ENCODE data around the gene TRMT10B.
"Not testable (repeated sequence)": the region's sequence is repeated elsewhere in the genome, so short reads cannot be mapped to it uniquely, and the experiment has no call there.

Gene TRMT10B

GRCh38 chr9:37739222-37739621 is 14.4 kb upstream of the TRMT10B start:
- TF ChIP-seq POLR2A (IDR thresholded peaks at IDR 0.05; ENCODE audit: low read depth, low read length), result no peak
- FAIRE-seq (no peak), DNase-seq (ENCODE audit: insufficient read length, low spot score) (no peak)

- no peak for TF ChIP-seq POLR2A (IDR thresholded peaks at IDR 0.05; ENCODE audit: low read depth, low read length)
- FAIRE-seq (no peak), DNase-seq (ENCODE audit: insufficient read length, low spot score) (no peak)
These were observed 13.5 kb upstream of the TRMT10B start for GRCh38 chr9:37740128-37740527.

- FAIRE-seq (no peak), DNase-seq (ENCODE audit: insufficient read length, low spot score) (no peak)
- TF ChIP-seq POLR2A (IDR thresholded peaks at IDR 0.05; ENCODE audit: low read depth, low read length), result no peak
These were observed 12.8 kb upstream of the TRMT10B start for GRCh38 chr9:37740631-37741328.

GRCh38 chr9:37745970-37746369 is 7.6 kb upstream of the TRMT10B start:
- TF ChIP-seq POLR2A (IDR thresholded peaks at IDR 0.05; ENCODE audit: low read depth, low read length), result no peak
- no peak for FAIRE-seq
- DNase-seq (ENCODE audit: insufficient read length, low spot score), result no peak

- no peak for TF ChIP-seq POLR2A (IDR thresholded peaks at IDR 0.05; ENCODE audit: low read depth, low read length)
- FAIRE-seq, result no peak
- DNase-seq (ENCODE audit: insufficient read length, low spot score), result peak; percentile 23
These were observed 6.9 kb upstream of the TRMT10B start for GRCh38 chr9:37746448-37747270.

GRCh38 chr9:37747271-37747753 is 6.3 kb upstream of the TRMT10B start:
- FAIRE-seq (peak; percentile 43), DNase-seq (ENCODE audit: insufficient read length, low spot score) (peak; percentile 54)
- TF ChIP-seq POLR2A (IDR thresholded peaks at IDR 0.05; ENCODE audit: low read depth, low read length), result no peak

- no peak for TF ChIP-seq POLR2A (IDR thresholded peaks at IDR 0.05; ENCODE audit: low read depth, low read length)
- FAIRE-seq (no peak), DNase-seq (ENCODE audit: insufficient read length, low spot score) (no peak)
These were observed 4.5 kb upstream of the TRMT10B start for GRCh38 chr9:37749129-37749528.

GRCh38 chr9:37751186-37751585 is 2.4 kb upstream of the TRMT10B start:
- FAIRE-seq, result no peak
- TF ChIP-seq POLR2A (IDR thresholded peaks at IDR 0.05; ENCODE audit: low read depth, low read length), result no peak
- DNase-seq (ENCODE audit: insufficient read length, low spot score), result no peak

- not testable (repeated sequence) for DNase-seq (ENCODE audit: insufficient read length, low spot score); FAIRE-seq
These were observed 1.9 kb upstream of the TRMT10B start for GRCh38 chr9:37751704-37752103.

- not testable (repeated sequence) for FAIRE-seq; DNase-seq (ENCODE audit: insufficient read length, low spot score)
These were observed 1.5 kb upstream of the TRMT10B start for GRCh38 chr9:37752112-37752511.

GRCh38 chr9:37752642-37753488 is 740 bp upstream of the TRMT10B start:
- TF ChIP-seq POLR2A (IDR thresholded peaks at IDR 0.05; ENCODE audit: low read depth, low read length), result no peak
- no peak for FAIRE-seq
- no peak for DNase-seq (ENCODE audit: insufficient read length, low spot score)

- DNase-seq (ENCODE audit: insufficient read length, low spot score) (no peak), FAIRE-seq (no peak)
- no peak for TF ChIP-seq POLR2A (IDR thresholded peaks at IDR 0.05; ENCODE audit: low read depth, low read length)
These were observed 5.1 kb downstream of the TRMT10B start for GRCh38 chr9:37758747-37759146.

GRCh38 chr9:37760416-37761161 is 7.0 kb downstream of the TRMT10B start:
- no peak for TF ChIP-seq POLR2A (IDR thresholded peaks at IDR 0.05; ENCODE audit: low read depth, low read length)
- no peak for DNase-seq (ENCODE audit: insufficient read length, low spot score)
- no peak for FAIRE-seq
